Heart right ventricle (tissue), 16 donors: ENCODE measurements around the gene CDT1. TPM values are rescaled to one million over a fixed set of nuclear protein-coding genes. Genes with fewer than 3 reads are reported as not detected.
A peak's percentile ranks its signal among the peaks of the same experiment; 100 is the strongest.

Experiments used
- ATAC-seq, 8 donors: fragments of 200-7000 bp; cut with Tn5 transposase; one replicate each; pipeline ENCODE4 v1.9.1; 2020; ENCODE audit warnings: mild to moderate bottlenecking in 8 of 8, moderate library complexity in 8 of 8, moderate number of reproducible peaks in 1 of 8
- DNase-seq, 2 donors: peaks; one replicate each; pipeline ENCODE4 v3.0.0-alpha.2; 2020
- H3K27ac ChIP-seq, 10 donors: fragments of 200-600 bp; sonication (generic) in 2 of 10; one replicate each; pipeline versions ENCODE4 v1.5.0 to v1.8.0; 2020 to 2022; ENCODE audit warnings: mild to moderate bottlenecking in 3 of 10
- H3K27me3 ChIP-seq, 7 donors: fragments of 200-600 bp; one replicate each; pipeline ENCODE4 v1.8.0; 2021 to 2022; ENCODE audit warnings: mild to moderate bottlenecking in 2 of 7
- H3K36me3 ChIP-seq, 9 donors: fragments of 200-600 bp; sonication (generic) in 1 of 9; one replicate each; pipeline versions ENCODE4 v1.5.0 to v1.8.0; 2020 to 2022; ENCODE audit warnings: mild to moderate bottlenecking in 2 of 9
- H3K4me1 ChIP-seq, 9 donors: fragments of 200-600 bp; sonication (generic) in 1 of 9; one replicate each; pipeline versions ENCODE4 v1.5.0 to v1.8.0; 2020 to 2022; ENCODE audit warnings: mild to moderate bottlenecking in 4 of 9
- H3K4me3 ChIP-seq, 10 donors: fragments of 200-600 bp; sonication (generic) in 2 of 10; one replicate each; pipeline versions ENCODE4 v1.5.0 to v1.8.0; 2020 to 2022; ENCODE audit warnings: mild to moderate bottlenecking in 7 of 10, moderate library complexity in 2 of 10
- H3K9me3 ChIP-seq, 11 donors: fragments of 200-600 bp in 10 of 11; sonication (generic) in 2 of 11; one replicate each; pipeline versions ENCODE4 v1.5.0 to v1.8.0; 2013 to 2022; ENCODE audit warnings: mild to moderate bottlenecking in 2 of 11, control low read depth in 1 of 11, moderate library complexity in 1 of 11
- CTCF ChIP-seq, 9 donors: fragments of 200-600 bp; sonication (generic) in 2 of 9; IDR thresholded peaks; one replicate each; pipeline versions ENCODE4 v1.5.0 to v1.8.0; 2021 to 2022; ENCODE audit warnings: antibody characterized with exemption in 9 of 9, mild to moderate bottlenecking in 5 of 9, moderate library complexity in 1 of 9
- WGBS, 2 donors: extraction: QIAGEN DNeasy Blood & Tissue Kit; methylation state at CpG; one replicate each; pipeline ENCODE4 v1.1.7; 2013; ENCODE audit warnings: inconsistent platforms in 1 of 2; 5-methylcytosine and 5-hydroxymethylcytosine counted together
- intact Hi-C, 10 donors: fragments of 100-400 bp; cut with DNase I; formaldehyde crosslinking; loops; one replicate each; pipeline versions ENCODE4 v1.11.1 to v1.14.2; 2022
- polyA plus RNA-seq, 2 donors: library from polyadenylated mRNA; stranded (reverse); fragments of 200-250 nt; gene quantifications; one replicate each; pipeline ENCODE4 v1.2.3, GENCODE V29; 2013
- total RNA-seq, 10 donors: library from RNA; stranded (reverse); fragmentation: NEBNext Ultra II Directional in 3 of 10; extraction: Animal tissue kit (Norgen Biotek cat#: 25700) in 3 of 10; gene quantifications; one replicate each; pipeline versions ENCODE4 v1.2.1 to v1.2.4, GENCODE V29; 2021 to 2023
- donor health status: Arrhythmogenic right ventricular cardiomyopathy.
- donor health status: ischemic (EF 13 %, LVEDD 7.1; RV severe dilation, severe dysfunction).
- donor health status: healthy with polysubstance abuse.
- donor health status: DM: no; HTN: yes; CAD: no.
- donor health status: DM: no; HTN: no; CAD: no.
- donor health status: ischemic (EF 25% LVEDD 6.9; RV normal size, moderate dysfunction).
- donor health status: ischemic (EF 25% LVEDD 5.7; RV mildly dilated, moderate dysfunction).
- donor health status: healthy.
- donor health status: DM: yes; HTN: yes; CAD: no.
- donor health status: Ischemic cardiomyopathy.
- donor health status: ischemic (EF 35%, LVEDD 5.7; RV mildly dilated, moderate dysfunction).
- donor health status: nonischemic (EF 11% LVEDD 7.7; RV severe dilation, severe dysfunction).
- donor health status: DM: yes; HTN: yes; CAD: no.
- donor health status: PGD.
- donor health status: ischemic (EF 29% LVEDD 5.4; RV normal size, mild dysfunction).
- donor health status: nonischemic (EF 23%, LVEDD 6.1; RV moderate dilation, normal function).

Gene CDT1
- total and polyA plus RNA-seq, 12 donors = 0.15 to 2.6 (median 0.35) TPM

- ATAC-seq = no peak
- DNase-seq = no peak
- H3K4me1 ChIP-seq = no peaks in the 10 kb centered on the region
- 96 to 97% methylated on average over 12 to 13 of the region's 13 CpGs for WGBS, 2 donors
- H3K27ac ChIP-seq = no peak overlapping the region
- H3K36me3 ChIP-seq = peaks cover 0 to 43% (median 0%) of the 10 kb centered on the region in 9 donors
- TF ChIP-seq CTCF (IDR thresholded peaks at IDR 0.05) = no peak
- H3K27me3 ChIP-seq = no peaks in the 10 kb centered on the region
- H3K4me3 ChIP-seq = no peak overlapping the region
- intact Hi-C loops = no loop called here
- H3K9me3 ChIP-seq = no peaks in the 10 kb centered on the region
Observed at GRCh38 chr16:88833086-88833485, 29.5 kb downstream of the CDT1 start.

GRCh38 chr16:88834670-88835069 lies 31.1 kb downstream of the CDT1 start:
- Histone ChIP-seq H3K36me3 (peaks cover 0 to 46% (median 4%) of the 10 kb centered on the region in 9 donors), H3K27me3 (no peaks in the 10 kb centered on the region), H3K4me3 (no peak overlapping the region), H3K27ac (no peak overlapping the region), H3K4me1 (no peaks in the 10 kb centered on the region), H3K9me3 (no peaks in the 10 kb centered on the region)
- WGBS, 2 donors = 95% methylated on average over 13 of the region's 13 CpGs
- DNase-seq = no peak
- no peak for TF ChIP-seq CTCF (IDR thresholded peaks at IDR 0.05)
- intact Hi-C loops = no loop called here
- ATAC-seq = no peak

GRCh38 chr16:88835383-88835782 lies 31.8 kb downstream of the CDT1 start:
- DNase-seq (no peak), ATAC-seq (peak in 1 of 8 donors; percentile 26)
- no peaks in the 10 kb centered on the region for H3K27me3 ChIP-seq
- H3K4me1 ChIP-seq = peaks cover 0 to 4% (median 0%) of the 10 kb centered on the region in 9 donors
- H3K36me3 ChIP-seq = peaks cover 0 to 48% (median 9%) of the 10 kb centered on the region in 9 donors
- H3K9me3 ChIP-seq = no peaks in the 10 kb centered on the region
- intact Hi-C loops = no loop called here
- H3K4me3 ChIP-seq = no peak overlapping the region
- H3K27ac ChIP-seq = no peak overlapping the region
- TF ChIP-seq CTCF (IDR thresholded peaks at IDR 0.05) = no peak
- WGBS, 2 donors = 83 to 86% methylated on average over 11 of the region's 11 CpGs

- intact Hi-C loops = no loop called here
- ATAC-seq (peak in 1 of 8 donors; percentile 5), DNase-seq (no peak)
- WGBS, 2 donors = 93 to 96% methylated on average over 33 of the region's 33 CpGs
- Histone ChIP-seq H3K27ac (no peak overlapping the region), H3K4me3 (no peak overlapping the region), H3K36me3 (peaks cover 0 to 50% (median 9%) of the 10 kb centered on the region in 9 donors), H3K4me1 (peaks cover 0 to 4% (median 0%) of the 10 kb centered on the region in 9 donors), H3K9me3 (no peaks in the 10 kb centered on the region), H3K27me3 (no peaks in the 10 kb centered on the region)
- no peak for TF ChIP-seq CTCF (IDR thresholded peaks at IDR 0.05)
Observed at GRCh38 chr16:88835818-88836217, 32.2 kb downstream of the CDT1 start.
